Measurements from ENCODE around the gene GSK3A. TPM values are rescaled to one million over a fixed set of nuclear protein-coding genes. Genes with fewer than 3 reads are reported as not detected.
A peak's percentile ranks its signal among the peaks of the same experiment; 100 is the strongest.

GSK3A gene
- total RNA-seq, 1 experiment from 2014 or later: 25.7 TPM

- no peak for DNase-seq (ENCODE audit: low spot score)
These were observed 6.8 kb upstream of the GSK3A start for GRCh38 chr19:42249149-42249750.

DNA sequence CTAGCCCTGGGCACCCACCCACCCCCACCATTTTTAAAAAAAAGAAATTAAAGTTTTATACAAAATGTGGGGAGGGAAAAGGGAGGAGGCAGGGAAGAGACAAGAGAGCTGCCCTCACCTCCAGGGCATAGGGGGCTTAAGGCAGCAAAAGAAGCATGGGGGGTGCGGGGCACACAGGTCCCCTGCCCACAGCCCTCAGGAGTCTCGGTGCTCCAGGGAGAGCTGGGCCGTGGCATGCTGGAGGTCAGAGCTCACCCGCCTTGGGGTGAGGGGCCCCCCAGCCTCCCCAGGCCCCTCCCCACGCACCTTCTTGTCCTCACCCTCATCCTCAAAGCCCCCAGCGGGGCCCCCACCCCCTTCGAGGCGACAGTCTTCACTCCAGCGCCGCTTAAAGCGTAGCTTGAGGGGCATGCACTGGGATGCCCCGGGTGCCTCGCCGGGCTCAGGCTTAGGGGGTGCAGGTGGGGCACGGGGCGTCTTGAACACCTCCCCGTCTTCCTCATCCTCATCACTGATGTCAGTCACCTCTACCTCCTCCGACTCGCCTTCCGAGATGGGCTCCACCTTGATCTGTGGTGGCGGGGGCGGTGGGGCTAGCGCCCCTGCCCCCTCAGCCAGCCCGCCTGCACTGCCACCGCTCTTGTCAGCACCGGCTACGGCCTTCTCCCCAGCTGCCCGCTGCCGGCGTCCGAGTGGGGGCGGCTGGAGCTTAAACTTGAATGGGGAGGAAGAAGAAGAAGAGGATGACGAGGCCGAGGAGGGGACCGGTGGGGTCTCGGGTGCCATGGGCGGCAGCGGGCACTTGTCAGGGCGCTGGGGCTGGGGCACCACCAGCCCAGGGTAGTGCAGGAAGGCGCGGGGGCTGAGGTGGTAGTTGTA, 6.1 kb upstream of the GSK3A start:
- no peak for DNase-seq (ENCODE audit: low spot score)

- no peak for DNase-seq (ENCODE audit: low spot score)
These were observed 5.3 kb upstream of the GSK3A start for GRCh38 chr19:42247640-42248199.

GRCh38 chr19:42246922-42247639, 4.7 kb upstream of the GSK3A start:
- no peak for DNase-seq (ENCODE audit: low spot score)

DNA sequence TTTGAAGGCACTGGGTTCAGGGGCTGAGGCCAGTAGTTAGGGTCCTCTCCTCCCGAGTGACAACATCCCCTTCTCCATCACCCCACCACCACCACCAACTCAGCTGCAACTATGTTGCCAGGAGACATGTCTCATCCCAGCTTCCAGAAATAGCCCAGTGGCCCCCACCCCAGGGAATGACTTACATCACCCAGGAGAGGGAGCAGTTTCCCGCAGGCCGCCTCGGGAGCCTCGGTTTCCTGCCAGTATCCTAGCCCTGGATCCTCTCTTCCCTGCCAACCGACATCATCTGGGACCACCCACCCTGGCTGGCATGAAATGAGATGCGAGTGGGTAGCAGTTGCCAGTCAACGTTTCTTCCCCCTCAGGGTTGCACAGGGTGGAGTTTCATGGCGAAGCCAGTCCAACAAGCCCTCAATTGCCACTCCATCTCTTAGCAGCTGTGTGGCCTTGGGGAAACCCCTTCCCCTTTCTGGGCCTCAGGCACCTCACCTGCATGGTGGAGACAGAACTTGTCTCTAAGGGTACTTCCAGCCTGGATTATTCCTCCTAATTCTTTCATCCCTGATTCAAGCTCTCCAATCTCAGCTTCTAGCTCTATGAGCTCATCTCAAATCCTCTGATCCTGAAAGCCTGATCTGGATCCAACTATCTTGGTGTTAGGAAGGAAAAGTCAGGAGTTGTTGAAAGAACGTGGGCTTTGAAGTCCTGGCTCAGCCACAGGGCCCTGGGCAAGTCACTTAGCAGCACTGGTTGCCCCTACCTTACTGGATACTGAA, 3.9 kb upstream of the GSK3A start:
- DNase-seq (ENCODE audit: low spot score): peak; percentile 75

DNA sequence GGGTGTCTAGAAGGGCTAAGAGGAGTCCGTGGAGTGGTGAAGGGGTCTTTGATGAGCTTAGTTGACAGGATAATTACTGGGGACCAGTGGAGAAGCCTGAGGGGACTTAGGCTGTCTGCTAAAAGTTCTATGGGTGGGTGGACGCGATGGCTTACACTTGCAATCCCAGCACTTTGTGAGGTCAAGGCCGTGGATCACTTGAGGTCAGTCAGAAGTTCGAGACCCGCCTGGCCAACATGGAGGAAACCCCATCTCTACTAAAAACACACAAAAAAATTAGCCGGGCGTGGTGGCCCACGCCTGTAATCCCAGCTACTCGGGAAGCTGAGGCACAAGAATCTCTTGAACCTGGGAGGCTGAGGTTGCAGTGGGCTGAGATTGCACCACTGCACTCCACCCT, 2.8 kb upstream of the GSK3A start:
- no peak for DNase-seq (ENCODE audit: low spot score)

GRCh38 chr19:42244347-42245220, 2.2 kb upstream of the GSK3A start:
- DNase-seq (ENCODE audit: low spot score): peak; percentile 92

GRCh38 chr19:42242069-42242511, 312 bp downstream of the GSK3A start:
- no peak for DNase-seq (ENCODE audit: low spot score)

DNA sequence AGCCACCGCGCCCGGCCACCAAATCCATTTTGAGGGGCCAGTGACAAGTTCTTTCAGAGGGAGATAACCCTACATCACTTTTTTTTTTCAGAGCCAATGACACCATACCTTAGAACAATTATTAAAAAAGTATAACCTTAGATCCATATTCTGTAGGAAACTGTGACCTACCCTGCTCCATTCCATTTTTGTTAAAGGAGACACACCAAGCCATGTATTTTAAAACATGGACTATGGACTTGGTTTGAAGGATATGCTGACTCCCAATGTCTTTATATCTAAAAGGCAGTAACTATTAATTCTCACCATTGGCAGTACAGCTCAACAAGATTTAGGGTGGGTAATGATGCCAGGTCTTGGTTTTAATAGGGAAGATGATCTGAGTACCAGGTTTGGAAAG, 1.1 kb downstream of the GSK3A start:
- no peak for DNase-seq (ENCODE audit: low spot score)

GRCh38 chr19:42239544-42240220, 2.7 kb downstream of the GSK3A start:
- no peak for DNase-seq (ENCODE audit: low spot score)

GRCh38 chr19:42235181-42235580, 7.2 kb downstream of the GSK3A start:
- no peak for DNase-seq (ENCODE audit: low spot score)

DNA sequence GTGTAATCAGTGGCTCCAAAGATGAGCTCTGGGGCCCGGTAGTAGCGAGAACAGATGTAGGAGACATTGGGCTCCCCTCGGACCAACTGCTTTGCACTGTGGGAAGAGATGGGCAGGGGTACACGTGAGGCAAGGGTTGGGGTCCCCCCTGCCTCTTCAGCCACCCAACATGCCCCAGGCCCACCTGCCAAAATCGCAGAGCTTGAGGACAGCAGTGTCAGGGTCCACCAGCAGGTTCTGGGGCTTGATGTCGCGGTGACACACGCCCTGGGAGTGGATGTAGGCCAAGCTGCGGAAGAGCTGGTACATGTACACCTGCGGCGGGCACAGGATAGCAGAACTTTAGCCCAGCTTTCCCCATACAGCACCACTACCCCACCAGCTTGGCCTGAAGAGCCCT, 8.0 kb downstream of the GSK3A start:
- no peak for DNase-seq (ENCODE audit: low spot score)

- DNase-seq (ENCODE audit: low spot score): no peak
These were observed 8.6 kb downstream of the GSK3A start for GRCh38 chr19:42233678-42234292.

- DNase-seq (ENCODE audit: low spot score): no peak
These were observed 9.3 kb downstream of the GSK3A start for GRCh38 chr19:42233106-42233505.

GRCh38 chr19:42232435-42232834, 10.0 kb downstream of the GSK3A start:
- no peak for DNase-seq (ENCODE audit: low spot score)

DNA sequence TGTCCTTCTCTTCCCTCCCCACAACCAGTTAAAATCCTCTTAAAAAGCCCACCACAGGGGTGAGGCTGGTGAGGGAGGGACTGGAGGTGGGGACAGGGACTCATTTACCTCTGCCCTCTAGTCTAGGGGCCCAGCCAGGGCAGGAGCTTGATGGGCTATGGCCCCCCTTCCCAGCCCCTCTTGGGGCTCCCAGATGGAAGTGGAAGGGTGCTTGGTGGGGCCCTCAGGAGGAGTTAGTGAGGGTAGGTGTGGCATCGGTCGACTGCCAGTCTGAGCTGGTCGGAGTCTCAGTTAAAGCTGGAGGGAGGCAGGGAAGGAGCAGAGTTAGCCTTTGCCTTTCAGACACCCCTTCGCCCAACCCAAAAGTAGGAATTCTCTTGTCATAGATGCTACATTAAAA, 11.8 kb downstream of the GSK3A start:
- no peak for DNase-seq (ENCODE audit: low spot score)

DNA sequence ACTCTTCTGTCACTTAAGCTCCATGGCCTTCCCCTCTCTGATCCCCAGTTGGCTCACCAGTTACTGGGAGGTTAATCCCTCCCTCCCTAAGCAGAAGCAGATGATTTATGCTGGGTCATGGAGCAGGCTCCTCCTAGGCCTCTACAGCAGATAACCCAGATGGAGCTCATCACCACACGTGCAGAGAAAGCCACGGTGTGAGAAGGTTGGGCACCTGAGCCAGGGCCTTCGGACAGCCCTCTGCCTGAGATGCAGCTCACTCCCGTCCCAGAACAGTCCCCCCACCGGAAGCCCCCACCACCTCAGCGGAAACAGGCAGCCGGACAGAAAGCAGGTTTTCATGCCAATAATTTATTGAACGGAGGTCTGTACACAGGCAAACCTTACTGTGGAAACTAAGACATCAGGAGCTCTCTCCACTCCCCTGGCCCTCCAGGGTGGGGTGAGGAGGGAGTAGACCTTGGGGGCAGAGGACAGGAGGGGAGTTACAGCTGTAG, 12.5 kb downstream of the GSK3A start:
- peak; percentile 51 for DNase-seq (ENCODE audit: low spot score)

DNA sequence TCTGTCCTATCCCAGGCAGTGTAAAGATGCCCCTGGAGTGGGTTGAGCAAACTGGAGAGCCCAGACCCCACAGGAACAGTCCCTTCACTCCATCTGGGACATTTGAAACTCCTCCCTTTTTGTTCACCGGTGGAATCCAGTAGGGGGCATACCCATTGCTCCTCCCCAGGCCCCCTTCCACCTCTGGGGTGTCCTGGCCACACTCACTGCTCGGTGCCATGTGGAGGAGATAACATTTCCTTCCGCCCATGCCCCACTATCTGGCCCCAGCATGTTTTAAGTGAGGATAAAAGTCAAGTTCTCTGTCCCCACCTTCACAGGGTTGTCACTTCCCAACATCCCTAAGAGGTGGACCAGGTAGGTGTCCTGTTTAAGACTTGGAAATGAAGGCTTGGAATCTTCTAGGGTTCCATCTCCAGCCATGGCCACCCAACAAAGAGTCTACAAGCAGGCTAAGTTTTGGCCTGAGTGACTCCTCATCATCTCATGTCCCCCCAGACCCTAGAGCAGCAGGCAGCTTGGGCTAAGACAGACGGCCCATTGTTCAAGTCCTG, 13.0 kb downstream of the GSK3A start:
- no peak for DNase-seq (ENCODE audit: low spot score)

DNA sequence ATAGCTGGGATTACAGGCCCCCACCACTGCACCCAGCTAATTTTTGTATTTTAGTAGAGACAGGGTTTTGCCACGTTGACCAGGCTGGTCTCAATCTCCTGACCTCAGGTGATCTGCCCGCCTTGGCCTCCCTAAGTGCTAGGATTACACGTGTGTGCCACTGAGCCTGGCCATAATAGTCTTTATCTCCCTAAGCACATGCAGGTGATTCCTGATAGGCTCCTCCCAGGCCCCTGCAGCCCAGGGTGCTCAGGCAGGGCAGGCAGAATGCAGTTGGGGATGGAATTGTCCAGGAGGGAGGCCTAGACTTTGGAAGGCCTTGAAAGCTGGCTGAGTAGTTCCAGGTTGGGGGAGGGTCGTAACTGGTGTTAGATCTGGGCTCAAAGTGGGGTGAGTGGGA, 13.8 kb downstream of the GSK3A start:
- DNase-seq (ENCODE audit: low spot score): no peak

All from A172 (cell line).